Spleen (tissue), 11 donors: ENCODE results near the gene BAHD1. TPM values are rescaled to one million over a fixed set of nuclear protein-coding genes. Genes with fewer than 3 reads are reported as not detected.

Source experiments
- DNase-seq: peaks from one replicate; pipeline ENCODE4 v3.0.0-alpha.2; 2020
- H3K27ac ChIP-seq, 8 donors: fragments of 200-600 bp; sonication (generic) in 7 of 8; 1 replicate in 4 of 8; 2 replicates in 4 of 8; pipeline versions ENCODE4 v1.5.0 to v1.8.0; 2016 to 2021; ENCODE audit warnings: inconsistent platforms in 4 of 8, mild to moderate bottlenecking in 4 of 8, moderate library complexity in 1 of 8
- H3K27me3 ChIP-seq, 7 donors: fragments of 200-600 bp; sonication (generic) in 6 of 7; replicated peaks in 1 of 7; 1 replicate in 4 of 7; 2 replicates in 3 of 7; pipeline versions ENCODE4 v1.5.0 to v1.8.0; 2016 to 2021; ENCODE audit warnings: inconsistent platforms in 3 of 7, mild to moderate bottlenecking in 1 of 7
- H3K36me3 ChIP-seq, 6 donors: fragments of 200-600 bp; sonication (generic) in 5 of 6; 1 replicate in 4 of 6; 2 replicates in 2 of 6; pipeline versions ENCODE4 v1.5.0 to v1.8.0; 2016 to 2021; ENCODE audit warnings: inconsistent platforms in 2 of 6
- H3K4me1 ChIP-seq, 6 donors: fragments of 200-600 bp; sonication (generic) in 5 of 6; 1 replicate in 3 of 6; 2 replicates in 3 of 6; pipeline versions ENCODE4 v1.5.0 to v1.8.0; 2016 to 2021; ENCODE audit warnings: inconsistent platforms in 3 of 6
- H3K4me3 ChIP-seq, 8 donors: fragments of 200-600 bp; sonication (generic) in 7 of 8; 1 replicate in 4 of 8; 2 replicates in 4 of 8; pipeline versions ENCODE4 v1.5.0 to v1.8.0; 2016 to 2021; ENCODE audit warnings: inconsistent platforms in 4 of 8, mild to moderate bottlenecking in 4 of 8, moderate library complexity in 2 of 8
- H3K9me3 ChIP-seq, 8 donors: fragments of 200-600 bp; sonication (generic) in 7 of 8; 1 replicate in 4 of 8; 2 replicates in 4 of 8; pipeline versions ENCODE4 v1.5.0 to v1.8.0; 2016 to 2021; ENCODE audit warnings: inconsistent platforms in 4 of 8
- POLR2A ChIP-seq, 3 donors: fragments of 450-650 bp; IDR thresholded peaks; one replicate each; pipeline ENCODE4 v1.5.1; 2017; ENCODE audit warnings: antibody characterized with exemption in 3 of 3, mild to moderate bottlenecking in 1 of 3
- POLR2AphosphoS5 ChIP-seq, 3 donors: sonication (generic); formaldehyde crosslinking; IDR thresholded peaks; one replicate each; pipeline ENCODE4 v1.5.1; 2017; ENCODE audit warnings: antibody characterized with exemption in 3 of 3
- WGBS, 5 donors: extraction: QIAGEN DNeasy Blood & Tissue Kit in 3 of 5; methylation state at CpG; one replicate each; pipeline versions ENCODE4 v1.1.5 to v1.1.7; 2013 to 2018; 5-methylcytosine and 5-hydroxymethylcytosine counted together
- intact Hi-C: fragments of 100-400 bp; cut with DNase I; formaldehyde crosslinking; loops from one replicate; pipeline ENCODE4 v1.15.0; 2023; ENCODE audit warnings: low total_unique reads
- polyA plus RNA-seq, 3 donors: library from polyadenylated mRNA; stranded (reverse); fragments of 200-250 nt; gene quantifications; one replicate each; pipeline ENCODE4 v1.2.1, GENCODE V29; 2013
- total RNA-seq, 7 donors: library from RNA; depleted of rRNA in 3 of 7; stranded (reverse); fragments of >200 nt in 3 of 7; fragmentation: NEBNext Ultra II Directional in 4 of 7; extraction: Animal tissue kit (Norgen Biotek cat#: 25700) in 4 of 7; gene quantifications; one replicate each; pipeline versions ENCODE4 v1.1.0 to v1.2.1, GENCODE V29; 2016 to 2021
- TF ChIP-seq, protein P1 (sequence below), 11 experiments: fragments of 200-600 bp in 7 of 11; fragments of 450-650 bp in 4 of 11; sonication (generic) in 4 of 11; IDR thresholded peaks in 8 of 11; conservative IDR thresholded peaks in 3 of 11; 1 replicate in 7 of 11; 2 replicates in 4 of 11; pipeline versions ENCODE4 v1.4.0 to v1.8.0; 2016 to 2021; ENCODE audit warnings: antibody characterized with exemption in 11 of 11, inconsistent platforms in 4 of 11, mild to moderate bottlenecking in 1 of 11
- donor health status: healthy with polysubstance abuse.
- donor health status: DM: no; HTN: no; CAD: no; lungs with moderate emphysema.
- donor health status: DM: no; HTN: no; CAD: no.
- donor health status: Bipolar disorder and iron deficiency.
- donor health status: healthy.
- donor health status: DM: no; HTN: no; CAD: no.
- donor health status: DM: yes; HTN: yes; CAD: no.

BAHD1 gene
- total and polyA plus RNA-seq, 10 donors = 7.4 to 27.0 (median 20.2) TPM

DNA sequence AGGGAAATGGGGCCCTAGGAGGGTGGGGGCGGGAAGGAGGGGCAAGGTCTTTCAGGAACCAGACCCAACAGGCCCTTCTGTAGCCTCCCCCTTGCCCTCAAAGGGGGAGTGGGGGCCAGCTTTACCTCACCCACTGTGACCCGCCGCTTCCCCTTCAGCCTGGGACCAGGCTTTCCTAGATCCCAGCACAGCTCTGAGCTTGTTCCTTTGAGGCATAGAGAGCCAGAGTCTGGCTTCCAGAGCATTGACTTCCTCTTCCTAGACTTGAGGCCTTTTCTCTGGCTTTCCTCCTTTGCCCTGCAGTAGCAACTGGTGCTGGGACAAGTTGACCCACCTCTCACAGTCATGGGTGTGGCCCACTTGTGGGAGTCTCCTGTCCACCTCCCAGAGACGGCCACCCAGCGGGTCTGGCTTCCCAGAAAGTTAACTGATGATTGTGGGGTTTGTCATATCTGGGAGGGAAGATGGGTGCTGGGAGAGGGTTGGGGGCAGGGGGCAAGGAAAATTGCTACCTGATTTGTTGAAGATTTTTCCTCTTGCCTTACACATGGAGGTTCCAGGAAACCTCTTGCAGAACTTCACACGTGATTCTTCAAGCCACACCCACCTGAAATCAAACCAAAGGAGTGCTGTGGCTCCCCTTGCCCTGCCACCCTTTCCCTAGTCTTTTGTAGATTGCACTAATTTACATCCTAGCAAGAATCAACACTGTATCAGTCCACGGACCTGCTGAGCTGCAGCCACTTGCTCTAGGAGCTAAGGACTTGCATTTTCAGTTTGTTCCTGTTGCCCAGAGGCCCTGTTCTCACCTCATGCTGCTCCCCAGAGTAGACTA lies 25.9 kb downstream of the BAHD1 start:
- peak overlapping the region in 2 of 8 donors; percentile 10 to 21 for H3K27ac ChIP-seq
- no peaks in the 10 kb centered on the region for H3K9me3 ChIP-seq
- peaks cover 0 to 13% (median 10%) of the 10 kb centered on the region in 6 donors for H3K4me1 ChIP-seq
- DNase-seq = peak; percentile 52
- H3K4me3 ChIP-seq = no peak overlapping the region
- peaks cover 0 to 61% (median 48%) of the 10 kb centered on the region in 6 donors for H3K36me3 ChIP-seq
- H3K27me3 ChIP-seq = no peaks in the 10 kb centered on the region
- TF ChIP-seq, protein P1, sequence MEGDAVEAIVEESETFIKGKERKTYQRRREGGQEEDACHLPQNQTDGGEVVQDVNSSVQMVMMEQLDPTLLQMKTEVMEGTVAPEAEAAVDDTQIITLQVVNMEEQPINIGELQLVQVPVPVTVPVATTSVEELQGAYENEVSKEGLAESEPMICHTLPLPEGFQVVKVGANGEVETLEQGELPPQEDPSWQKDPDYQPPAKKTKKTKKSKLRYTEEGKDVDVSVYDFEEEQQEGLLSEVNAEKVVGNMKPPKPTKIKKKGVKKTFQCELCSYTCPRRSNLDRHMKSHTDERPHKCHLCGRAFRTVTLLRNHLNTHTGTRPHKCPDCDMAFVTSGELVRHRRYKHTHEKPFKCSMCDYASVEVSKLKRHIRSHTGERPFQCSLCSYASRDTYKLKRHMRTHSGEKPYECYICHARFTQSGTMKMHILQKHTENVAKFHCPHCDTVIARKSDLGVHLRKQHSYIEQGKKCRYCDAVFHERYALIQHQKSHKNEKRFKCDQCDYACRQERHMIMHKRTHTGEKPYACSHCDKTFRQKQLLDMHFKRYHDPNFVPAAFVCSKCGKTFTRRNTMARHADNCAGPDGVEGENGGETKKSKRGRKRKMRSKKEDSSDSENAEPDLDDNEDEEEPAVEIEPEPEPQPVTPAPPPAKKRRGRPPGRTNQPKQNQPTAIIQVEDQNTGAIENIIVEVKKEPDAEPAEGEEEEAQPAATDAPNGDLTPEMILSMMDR (IDR thresholded peaks at IDR 0.05 in 8 of 11, conservative IDR thresholded peaks at IDR 0.05 in 3 of 11) = no peak
- TF ChIP-seq POLR2A (IDR thresholded peaks at IDR 0.05) = no peak
- no peak for TF ChIP-seq POLR2AphosphoS5 (IDR thresholded peaks at IDR 0.05)
- WGBS, 5 donors = 67 to 82% (median 77%) methylated on average over 7 of the region's 7 CpGs
- intact Hi-C loops = no loop called here

DNA sequence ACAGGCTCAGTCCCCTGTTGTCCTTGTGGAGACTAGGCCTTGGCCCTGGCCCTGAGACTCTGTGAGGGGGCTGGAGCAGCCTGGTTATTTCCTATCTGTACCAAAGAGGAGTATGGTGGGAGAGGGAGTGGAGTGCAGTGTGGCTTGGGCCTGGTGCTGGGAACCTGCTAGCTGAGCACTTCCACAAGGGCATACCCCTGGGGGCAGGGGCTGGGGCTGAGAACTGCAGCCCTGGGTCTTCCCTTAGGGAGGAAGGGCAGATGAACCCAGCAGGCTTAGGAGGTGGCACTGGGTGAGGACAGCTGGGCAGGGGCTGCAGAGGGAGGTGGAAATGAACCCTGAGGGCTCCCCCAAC lies 26.5 kb downstream of the BAHD1 start:
- H3K4me1 ChIP-seq = peaks cover 5 to 19% (median 16%) of the 10 kb centered on the region in 6 donors
- peak; percentile 51 for DNase-seq
- H3K36me3 ChIP-seq = peaks cover 0 to 55% (median 43%) of the 10 kb centered on the region in 6 donors
- TF ChIP-seq, protein P1 (IDR thresholded peaks at IDR 0.05 in 8 of 11, conservative IDR thresholded peaks at IDR 0.05 in 3 of 11) = no peak
- H3K4me3 ChIP-seq = no peak overlapping the region
- no peaks in the 10 kb centered on the region for H3K27me3 ChIP-seq
- intact Hi-C loops = no loop called here
- peak overlapping the region in 1 of 8 donors; percentile 10 for H3K27ac ChIP-seq
- H3K9me3 ChIP-seq = no peaks in the 10 kb centered on the region

DNA sequence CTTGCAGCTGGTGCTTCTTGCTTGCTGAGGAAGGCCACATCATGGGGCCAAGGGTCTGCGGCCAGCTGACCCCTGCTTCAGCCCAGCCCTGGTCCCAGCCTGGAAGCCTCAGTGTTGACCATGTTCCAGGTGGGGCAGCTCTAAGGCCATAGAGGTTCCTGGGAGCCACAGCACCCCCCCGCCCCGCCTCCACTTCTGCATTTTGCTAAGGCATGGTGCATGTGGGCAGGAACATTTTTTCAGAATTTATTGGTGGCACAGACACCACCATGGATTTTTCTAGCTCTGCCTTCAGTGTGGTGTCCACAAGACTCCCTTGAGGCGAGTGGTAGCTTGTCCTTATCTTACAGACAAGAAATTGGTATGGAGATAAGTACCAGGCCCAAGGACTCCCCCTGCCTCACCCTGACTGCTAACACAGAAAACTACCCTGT lies 28.2 kb downstream of the BAHD1 start:
- peaks cover 5 to 30% (median 19%) of the 10 kb centered on the region in 6 donors for H3K4me1 ChIP-seq
- peaks cover 0 to 38% (median 31%) of the 10 kb centered on the region in 6 donors for H3K36me3 ChIP-seq
- no peaks in the 10 kb centered on the region for H3K27me3 ChIP-seq
- H3K4me3 ChIP-seq = no peak overlapping the region
- TF ChIP-seq POLR2A (IDR thresholded peaks at IDR 0.05) = no peak
- no peak for TF ChIP-seq POLR2AphosphoS5 (IDR thresholded peaks at IDR 0.05)
- TF ChIP-seq, protein P1 (IDR thresholded peaks at IDR 0.05 in 8 of 11, conservative IDR thresholded peaks at IDR 0.05 in 3 of 11) = no peak
- no peaks in the 10 kb centered on the region for H3K9me3 ChIP-seq
- peak overlapping the region in 1 of 8 donors; percentile 91 for H3K27ac ChIP-seq
- 73 to 91% (median 87%) methylated on average over 3 to 4 of the region's 4 CpGs for WGBS, 5 donors
- DNase-seq = peak; percentile 69
- intact Hi-C loops = no loop called here

DNA sequence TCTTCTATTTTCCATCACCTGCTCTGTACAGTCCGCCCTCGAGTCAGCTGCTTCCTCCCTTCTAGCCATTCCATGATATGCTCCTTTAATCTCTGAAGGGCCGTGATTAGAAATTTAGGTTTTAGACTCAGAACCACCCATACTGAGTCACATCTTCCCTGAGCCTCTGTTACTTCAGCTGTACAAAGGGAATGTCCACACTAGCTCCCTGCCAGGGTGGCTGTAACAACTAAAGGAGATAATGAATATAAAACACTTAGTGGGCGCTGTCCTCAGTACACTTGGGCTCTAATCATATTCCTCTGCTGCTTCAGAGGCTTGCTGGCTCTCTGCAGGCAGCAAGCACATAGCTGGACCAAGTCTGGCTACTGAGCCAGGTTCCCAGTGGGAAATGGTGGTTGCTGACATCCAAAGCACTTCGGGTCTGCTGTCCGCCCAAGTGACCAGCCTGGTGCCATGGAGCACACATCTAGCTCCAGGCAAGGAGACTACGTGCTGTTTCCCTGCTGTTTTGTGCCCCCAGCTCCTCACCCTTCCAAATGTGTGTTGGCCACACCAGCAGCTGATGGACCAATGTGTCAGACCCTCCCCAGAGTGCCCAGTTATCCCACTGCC lies 29.1 kb downstream of the BAHD1 start:
- DNase-seq = peak; percentile 48
- no peak for TF ChIP-seq POLR2A (IDR thresholded peaks at IDR 0.05)
- TF ChIP-seq, protein P1 (IDR thresholded peaks at IDR 0.05 in 8 of 11, conservative IDR thresholded peaks at IDR 0.05 in 3 of 11) = no peak
- no peak for TF ChIP-seq POLR2AphosphoS5 (IDR thresholded peaks at IDR 0.05)
- WGBS, 5 donors = 86 to 94% (median 90%) methylated on average over 7 of the region's 7 CpGs
- Histone ChIP-seq H3K4me3 (peak overlapping the region in 6 of 8 donors; percentile 73 to 91 (median 80)), H3K9me3 (no peaks in the 10 kb centered on the region), H3K27ac (peak overlapping the region; percentile 80 to 96 (median 90)), H3K36me3 (peaks cover 0 to 28% (median 22%) of the 10 kb centered on the region in 6 donors), H3K4me1 (peaks cover 5 to 30% (median 19%) of the 10 kb centered on the region in 6 donors), H3K27me3 (no peaks in the 10 kb centered on the region)
- intact Hi-C loops = no loop called here
